Panc1 (cell line): ENCODE measurements around the gene MPZL1. TPM values are rescaled to one million over a fixed set of nuclear protein-coding genes. Genes with fewer than 3 reads are reported as not detected.

Experiments
- ATAC-seq: fragments of 200-7000 bp; cut with Tn5 transposase; 2 replicates; pipeline ENCODE4 v1.9.1; 2020; ENCODE audit warnings: mild to moderate bottlenecking, moderate library complexity
- BruUV-seq: library from RNA; stranded (reverse); fragments of 400-500 nt; replicated peaks from 2 replicates; lab custom pipeline; 2021; lab: Mats Ljungman, UMichigan
- CTCF ChIA-PET: fragments of 300-600 bp; sonication (Branson Sonifier 250); formaldehyde crosslinking; loops from one replicate; lab custom pipeline; 2022; ENCODE audit warnings: antibody characterized with exemption; lab: Charles Lee
- POLR2A ChIA-PET: fragments of 300-600 bp; sonication (Branson Sonifier 250); formaldehyde crosslinking; loops from one replicate; lab custom pipeline; 2022; ENCODE audit warnings: antibody characterized with exemption; lab: Charles Lee
- DNase-seq: peaks from one replicate; pipeline ENCODE4 v3.0.0-alpha.2; 2010; ENCODE audit warnings: low read depth, low spot score
- H3K27ac ChIP-seq: 2 replicates; pipeline ENCODE4 v1.5.1; 2011; ENCODE audit warnings: mild to moderate bottlenecking, low read length, inconsistent platforms
- H3K27me3 ChIP-seq: fragments of 200-500 bp; sonication (Bioruptor generic); 2 replicates; pipeline ENCODE4 v1.6.0; 2014; ENCODE audit warnings: low read length, inconsistent platforms; ENCODE audit not compliant: control insufficient read depth, insufficient read depth
- H3K36me3 ChIP-seq: fragments of 200-500 bp; sonication (Bioruptor generic); 2 replicates; pipeline ENCODE4 v1.5.1; 2014; ENCODE audit warnings: inconsistent platforms, mild to moderate bottlenecking, low read length, moderate library complexity; ENCODE audit not compliant: control insufficient read depth, insufficient read depth
- H3K4me1 ChIP-seq: 2 replicates; pipeline ENCODE4 v1.5.1; 2011; ENCODE audit warnings: inconsistent platforms, mild to moderate bottlenecking, low read length, moderate library complexity; ENCODE audit not compliant: control insufficient read depth, insufficient read depth
- H3K4me3 ChIP-seq, 2 experiments: 2 replicates each; pipeline ENCODE4 v1.5.1; 2011 to 2012; ENCODE audit warnings: low read depth in 2 of 2, low read length in 2 of 2, mild to moderate bottlenecking in 2 of 2, inconsistent platforms in 1 of 2, moderate library complexity in 1 of 2
- H3K9me3 ChIP-seq: fragments of 200-500 bp; sonication (Bioruptor generic); 2 replicates; pipeline ENCODE4 v1.5.1; 2014; ENCODE audit warnings: low read depth, mild to moderate bottlenecking, inconsistent platforms, low read length, moderate library complexity; ENCODE audit not compliant: control insufficient read depth, insufficient read depth
- CTCF ChIP-seq: fragments of 450-650 bp; IDR thresholded peaks from 2 replicates; pipeline ENCODE4 v1.5.1; 2017; ENCODE audit warnings: mild to moderate bottlenecking
- POLR2AphosphoS5 ChIP-seq: IDR thresholded peaks from 2 replicates; pipeline ENCODE4 v1.6.1; 2012; ENCODE audit warnings: mild to moderate bottlenecking, low read depth, low read length, moderate library complexity
- REST ChIP-seq, 2 experiments: IDR thresholded peaks; 2 replicates each; pipeline ENCODE4 v1.6.1; 2011 to 2012; ENCODE audit warnings: low read depth in 2 of 2, control low read depth in 1 of 2, low read length in 1 of 2, mild to moderate bottlenecking in 1 of 2, moderate library complexity in 1 of 2; ENCODE audit not compliant: insufficient read depth in 1 of 2
- SIN3A ChIP-seq: IDR thresholded peaks from 2 replicates; pipeline ENCODE4 v1.6.1; 2012; ENCODE audit warnings: low read depth, mild to moderate bottlenecking, low read length, moderate library complexity, borderline replicate concordance; ENCODE audit not compliant: insufficient read depth
- TCF7L2 ChIP-seq: IDR thresholded peaks from 2 replicates; pipeline ENCODE4 v1.6.1; 2011; ENCODE audit warnings: mild to moderate bottlenecking, low read depth, low read length, inconsistent platforms
- in situ Hi-C: cut with HindIII; loops from 2 replicates; pipeline ENCODE4 v1.10.0; 2016; ENCODE audit warnings: low sequenced_read_pairs, low pct_unique_long_range_greater_than_20kb
- intact Hi-C: fragments of 100-400 bp; cut with micrococcal nuclease; formaldehyde crosslinking; loops from one replicate; pipeline ENCODE4 v1.10.0; 2022; ENCODE audit not compliant: unreplicated experiment
- total RNA-seq: library from RNA; stranded (reverse); gene quantifications from one replicate; pipeline ENCODE4 v1.2.1, GENCODE V29; 2021; ENCODE audit not compliant: unreplicated experiment

MPZL1 gene
- total RNA-seq, 1 experiment from 2014 or later, result 72.0 TPM

- CTCF ChIA-PET, result no interaction called here
- no peak overlapping the region for H3K4me3 ChIP-seq
- BruUV-seq, result no TSS peak
- no peak for DNase-seq
- in situ Hi-C loops (no loop called here), intact Hi-C loops (no loop called here)
- H3K9me3 ChIP-seq, result no peaks in the 10 kb centered on the region
- H3K4me1 ChIP-seq, result no peaks in the 10 kb centered on the region; the same call in 1 of the 2 replicates
- no peaks in the 10 kb centered on the region for H3K36me3 ChIP-seq
- no peak overlapping the region for H3K27ac ChIP-seq
- H3K27me3 ChIP-seq, result no peaks in the 10 kb centered on the region
- POLR2A ChIA-PET, result no interaction called here
- TF ChIP-seq REST (IDR thresholded peaks at IDR 0.05; ENCODE audit: insufficient read depth in 1 of 2, low read depth in 2 of 2, low read length in 1 of 2) (no peak), POLR2AphosphoS5 (no peak), CTCF (no peak), TCF7L2 (no peak), SIN3A (no peak)
- no peak for ATAC-seq
These were observed 28.2 kb upstream of the MPZL1 start for GRCh38 chr1:167693425-167694045.

- CTCF ChIA-PET, result interaction anchor here (1.1 kb wide), 1 partner anchor 474 kb away, joined by 5 read pairs; the partner anchor contains the start of gene POU2F1
- in situ Hi-C loops, result no loop called here
- POLR2A ChIA-PET, result interaction anchor here (0.7 kb wide), 1 partner anchor 14 kb away, joined by 3 read pairs; no protein-coding TSS in a partner anchor
These were observed 27.1 kb upstream of the MPZL1 start for GRCh38 chr1:167694691-167695090.

More at GRCh38 chr1:167694691-167695090, 27.1 kb upstream of the MPZL1 start:
- H3K9me3 ChIP-seq, result no peaks in the 10 kb centered on the region
- no peaks in the 10 kb centered on the region for H3K36me3 ChIP-seq
- ATAC-seq (no peak), DNase-seq (no peak)
- H3K27me3 ChIP-seq, result no peaks in the 10 kb centered on the region
- intact Hi-C loops, result no loop called here
- BruUV-seq, result no TSS peak
- H3K4me1 ChIP-seq, result no peaks in the 10 kb centered on the region; the same call in 1 of the 2 replicates
- no peak overlapping the region for H3K4me3 ChIP-seq
- no peak overlapping the region for H3K27ac ChIP-seq
- TF ChIP-seq REST (IDR thresholded peaks at IDR 0.05; ENCODE audit: insufficient read depth in 1 of 2, low read depth in 2 of 2, low read length in 1 of 2), result no peak
- no peak for TF ChIP-seq TCF7L2
- TF ChIP-seq SIN3A, result no peak
- no peak for TF ChIP-seq CTCF
- TF ChIP-seq POLR2AphosphoS5, result no peak
